ENCODE data around the gene CIDEB.
"Not testable (repeated sequence)": the region's sequence is repeated elsewhere in the genome, so short reads cannot be mapped to it uniquely, and the experiment has no call there.

Gene CIDEB, protein sequence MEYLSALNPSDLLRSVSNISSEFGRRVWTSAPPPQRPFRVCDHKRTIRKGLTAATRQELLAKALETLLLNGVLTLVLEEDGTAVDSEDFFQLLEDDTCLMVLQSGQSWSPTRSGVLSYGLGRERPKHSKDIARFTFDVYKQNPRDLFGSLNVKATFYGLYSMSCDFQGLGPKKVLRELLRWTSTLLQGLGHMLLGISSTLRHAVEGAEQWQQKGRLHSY

DNA sequence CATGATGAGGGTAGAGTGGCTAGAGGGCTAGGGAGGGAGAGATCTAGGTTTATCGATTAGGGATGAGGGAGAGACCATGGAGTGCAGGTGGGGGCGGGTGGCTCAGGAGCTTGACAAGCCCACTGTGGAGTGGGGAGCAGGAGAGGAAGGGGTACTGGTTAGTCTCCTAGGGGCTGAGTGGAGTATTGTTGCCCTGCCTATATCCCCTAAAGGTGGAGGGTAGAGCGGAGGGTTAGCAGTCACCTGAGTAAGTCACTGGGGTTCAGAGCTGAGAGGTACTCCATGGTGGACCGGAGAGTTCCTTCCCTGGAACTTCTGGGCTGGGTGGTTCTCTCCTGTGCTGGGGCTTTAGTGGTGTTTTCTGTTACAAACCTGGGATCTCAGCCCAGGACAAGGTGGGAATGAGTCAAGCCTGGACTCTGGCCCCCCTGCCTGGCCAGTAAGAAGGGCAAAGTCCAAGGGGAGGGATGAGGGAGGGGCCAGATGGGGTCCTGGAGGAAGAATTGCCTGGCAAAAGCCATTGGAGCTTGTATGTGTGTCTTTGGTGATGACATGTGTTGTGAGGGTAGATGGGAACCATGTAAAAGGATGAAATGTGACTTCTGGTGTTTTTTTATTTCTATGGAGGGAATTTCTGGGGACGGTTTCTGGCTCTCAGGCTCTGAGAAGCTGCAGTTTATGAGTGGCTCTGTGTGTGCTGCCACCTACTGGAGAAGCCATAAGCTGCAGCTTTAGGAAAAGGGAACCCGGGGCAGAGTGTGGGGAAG, at the start of gene CIDEB:
TSS of gene CIDEB (minus strand) at position 403 of the 767 bp plus-strand sequence. CDS start at position 284, 119 bp downstream.
- Histone ChIP-seq H3K4me1 (ENCODE audit: low read depth, poor library complexity, severe bottlenecking) (peaks cover 32% of the 10 kb centered on the region), H4K20me1 (ENCODE audit: insufficient read depth) (no peaks in the 10 kb centered on the region), H3K4me3 (IDR thresholded peaks at IDR 0.05; ENCODE audit: insufficient read depth, low read depth, low read length) (no peak within 1 kb of the TSS), H3K9ac (no peak within 1 kb of the TSS), H2AFZ (ENCODE audit: low read depth) (no peak within 1 kb of the TSS), H3K36me3 (ENCODE audit: insufficient read depth) (no peaks in the 10 kb centered on the region), H3K27me3 (ENCODE audit: insufficient read depth, low read depth) (no peaks in the 10 kb centered on the region), H3K79me2 (ENCODE audit: insufficient read depth, low read depth) (peaks cover 9% of the 10 kb centered on the region; the same call in 1 of the 2 replicates), H3K4me2 (peak within 1 kb of the TSS; percentile 3; the same call in 1 of the 2 replicates), H3K27ac (no peak within 1 kb of the TSS; the same call in 1 of the 2 replicates)
- TF ChIP-seq, protein P1, sequence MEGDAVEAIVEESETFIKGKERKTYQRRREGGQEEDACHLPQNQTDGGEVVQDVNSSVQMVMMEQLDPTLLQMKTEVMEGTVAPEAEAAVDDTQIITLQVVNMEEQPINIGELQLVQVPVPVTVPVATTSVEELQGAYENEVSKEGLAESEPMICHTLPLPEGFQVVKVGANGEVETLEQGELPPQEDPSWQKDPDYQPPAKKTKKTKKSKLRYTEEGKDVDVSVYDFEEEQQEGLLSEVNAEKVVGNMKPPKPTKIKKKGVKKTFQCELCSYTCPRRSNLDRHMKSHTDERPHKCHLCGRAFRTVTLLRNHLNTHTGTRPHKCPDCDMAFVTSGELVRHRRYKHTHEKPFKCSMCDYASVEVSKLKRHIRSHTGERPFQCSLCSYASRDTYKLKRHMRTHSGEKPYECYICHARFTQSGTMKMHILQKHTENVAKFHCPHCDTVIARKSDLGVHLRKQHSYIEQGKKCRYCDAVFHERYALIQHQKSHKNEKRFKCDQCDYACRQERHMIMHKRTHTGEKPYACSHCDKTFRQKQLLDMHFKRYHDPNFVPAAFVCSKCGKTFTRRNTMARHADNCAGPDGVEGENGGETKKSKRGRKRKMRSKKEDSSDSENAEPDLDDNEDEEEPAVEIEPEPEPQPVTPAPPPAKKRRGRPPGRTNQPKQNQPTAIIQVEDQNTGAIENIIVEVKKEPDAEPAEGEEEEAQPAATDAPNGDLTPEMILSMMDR (conservative IDR thresholded peaks at IDR 0.05; ENCODE audit: low read depth, low read length), result peak; percentile 84

DNA sequence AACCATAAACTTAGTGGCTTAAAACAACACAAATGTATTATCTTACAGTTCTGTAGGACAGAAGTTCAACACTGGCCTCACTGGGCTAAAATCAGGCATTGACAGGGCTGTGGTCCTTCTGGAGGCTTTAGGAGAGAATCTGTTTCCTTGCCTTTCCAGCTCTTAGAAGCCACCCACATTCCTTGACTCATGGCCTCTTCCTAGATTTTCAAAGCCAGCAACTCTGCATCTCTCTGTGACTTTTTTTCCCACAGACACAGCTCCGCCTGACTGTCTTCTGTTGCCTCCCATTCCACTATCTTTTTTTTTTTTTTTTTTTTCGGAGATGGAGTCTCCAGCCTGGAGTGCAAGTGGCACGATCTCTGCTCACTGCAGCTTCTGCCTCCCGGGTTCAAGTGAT, 48.4 kb upstream of the CIDEB start:
- Histone ChIP-seq H3K27me3 (ENCODE audit: insufficient read depth, low read depth) (no peaks in the 10 kb centered on the region), H3K9ac (no peak overlapping the region), H4K20me1 (ENCODE audit: insufficient read depth) (no peaks in the 10 kb centered on the region), H3K36me3 (ENCODE audit: insufficient read depth) (no peaks in the 10 kb centered on the region), H3K4me3 (IDR thresholded peaks at IDR 0.05; ENCODE audit: insufficient read depth, low read depth, low read length) (no peak overlapping the region), H3K4me1 (ENCODE audit: low read depth, poor library complexity, severe bottlenecking) (no peaks in the 10 kb centered on the region), H3K4me2 (no peak overlapping the region), H3K27ac (no peak overlapping the region), H3K79me2 (ENCODE audit: insufficient read depth, low read depth) (no peaks in the 10 kb centered on the region), H2AFZ (ENCODE audit: low read depth) (no peak overlapping the region)
- TF ChIP-seq, protein P1 (conservative IDR thresholded peaks at IDR 0.05; ENCODE audit: low read depth, low read length), result no peak

DNA sequence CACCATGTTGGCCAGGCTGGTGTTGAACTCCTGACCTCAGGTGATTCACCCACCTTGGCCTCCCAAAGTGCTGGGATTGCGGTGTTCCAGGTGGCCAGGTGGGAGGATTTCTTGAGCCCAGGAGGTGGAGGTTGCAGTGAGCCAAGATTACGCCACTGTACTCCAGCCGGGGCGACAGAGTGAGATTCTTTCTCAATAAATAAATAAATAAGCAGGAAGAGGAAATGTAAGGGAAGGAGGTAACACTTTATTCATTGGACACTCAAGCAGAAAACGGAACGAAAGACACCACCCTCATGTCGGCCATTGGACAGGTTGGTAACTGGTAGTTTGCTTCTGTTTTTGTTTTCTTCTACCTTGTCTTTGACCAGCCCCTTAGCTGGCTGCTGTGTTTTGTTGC, 47.2 kb upstream of the CIDEB start:
- Histone ChIP-seq H3K9ac (no peak overlapping the region), H3K4me1 (ENCODE audit: low read depth, poor library complexity, severe bottlenecking) (no peaks in the 10 kb centered on the region), H3K36me3 (ENCODE audit: insufficient read depth) (no peaks in the 10 kb centered on the region), H3K4me2 (no peak overlapping the region), H2AFZ (ENCODE audit: low read depth) (no peak overlapping the region), H3K79me2 (ENCODE audit: insufficient read depth, low read depth) (no peaks in the 10 kb centered on the region), H3K27ac (no peak overlapping the region), H3K4me3 (IDR thresholded peaks at IDR 0.05; ENCODE audit: insufficient read depth, low read depth, low read length) (no peak overlapping the region), H3K27me3 (ENCODE audit: insufficient read depth, low read depth) (no peaks in the 10 kb centered on the region), H4K20me1 (ENCODE audit: insufficient read depth) (no peaks in the 10 kb centered on the region)
- TF ChIP-seq, protein P1 (conservative IDR thresholded peaks at IDR 0.05; ENCODE audit: low read depth, low read length), result no peak

DNA sequence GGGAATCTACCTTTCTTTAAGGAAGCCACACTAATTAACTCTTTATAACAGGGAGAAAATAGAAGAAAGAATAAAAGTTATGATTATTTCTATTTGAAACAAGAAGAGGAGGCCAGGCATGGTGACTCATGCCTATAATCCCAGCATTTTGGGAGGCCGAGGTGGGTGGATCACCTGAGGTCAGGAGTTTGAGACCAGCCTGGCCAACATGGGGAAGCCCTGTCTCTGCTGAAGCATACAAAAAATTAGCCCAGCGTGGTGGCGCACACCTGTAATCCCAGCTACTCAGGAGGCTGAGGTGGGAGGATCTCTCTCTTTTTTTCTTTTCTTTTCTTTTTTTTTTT, 46.7 kb upstream of the CIDEB start:
- H3K27ac ChIP-seq; H3K27me3 ChIP-seq (ENCODE audit: insufficient read depth, low read depth); H4K20me1 ChIP-seq (ENCODE audit: insufficient read depth); H3K9ac ChIP-seq; H3K4me3 ChIP-seq (IDR thresholded peaks at IDR 0.05; ENCODE audit: insufficient read depth, low read depth, low read length); H3K4me1 ChIP-seq (ENCODE audit: low read depth, poor library complexity, severe bottlenecking); H3K36me3 ChIP-seq (ENCODE audit: insufficient read depth); H3K4me2 ChIP-seq; H3K79me2 ChIP-seq (ENCODE audit: insufficient read depth, low read depth); H2AFZ ChIP-seq (ENCODE audit: low read depth): not testable (repeated sequence)
